Stimulated activated CD4-positive, alpha-beta T cell treated with anti-CD3 and anti-CD28 coated beads, Interleukin-2, amount 100 ng/mL, for 24 hours (primary cell): ENCODE measurements around the gene NUDT14.

Experiments used
- DNase-seq, 2 donors: peaks; one replicate each; pipeline ENCODE4 v3.0.0-alpha.2; 2020

NUDT14 gene

DNA sequence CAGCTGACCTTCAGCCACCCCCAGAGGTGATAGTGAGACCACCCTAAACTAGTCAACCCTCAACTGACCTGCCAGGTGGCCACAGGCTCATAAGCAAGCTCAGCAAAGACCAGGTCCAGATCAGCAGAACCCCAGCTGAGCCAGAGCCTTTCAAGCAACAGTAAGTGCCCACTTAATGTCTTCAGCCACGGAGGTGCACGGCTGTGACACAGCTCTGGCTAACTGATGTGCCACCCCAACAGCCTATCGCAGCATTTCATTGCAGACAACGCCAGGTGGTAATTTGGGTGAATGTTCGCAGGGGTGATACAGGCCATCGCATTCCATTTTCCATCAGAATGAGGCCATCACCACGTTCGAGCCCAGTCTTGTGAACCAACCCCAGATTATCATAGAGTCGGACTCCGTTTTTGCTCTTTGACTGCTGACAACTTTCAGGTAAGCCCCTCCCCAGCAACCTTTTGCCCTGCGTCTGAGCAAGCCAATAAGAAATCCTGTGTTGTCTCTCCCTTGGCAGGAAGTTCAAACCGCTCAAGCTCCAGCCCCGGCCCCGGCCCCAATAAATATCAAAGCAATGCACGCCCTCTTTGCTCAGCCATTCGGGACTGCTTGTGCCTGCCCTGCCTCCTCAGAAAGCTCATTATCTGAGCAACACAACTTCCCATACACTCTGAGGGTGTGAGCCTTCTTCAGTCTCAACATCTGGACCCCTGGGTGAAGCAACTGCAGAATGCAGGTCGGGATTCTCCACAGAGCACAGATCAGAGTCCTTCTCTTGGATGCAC is 56.9 kb downstream of the NUDT14 start:
- DNase-seq = no peak

DNA sequence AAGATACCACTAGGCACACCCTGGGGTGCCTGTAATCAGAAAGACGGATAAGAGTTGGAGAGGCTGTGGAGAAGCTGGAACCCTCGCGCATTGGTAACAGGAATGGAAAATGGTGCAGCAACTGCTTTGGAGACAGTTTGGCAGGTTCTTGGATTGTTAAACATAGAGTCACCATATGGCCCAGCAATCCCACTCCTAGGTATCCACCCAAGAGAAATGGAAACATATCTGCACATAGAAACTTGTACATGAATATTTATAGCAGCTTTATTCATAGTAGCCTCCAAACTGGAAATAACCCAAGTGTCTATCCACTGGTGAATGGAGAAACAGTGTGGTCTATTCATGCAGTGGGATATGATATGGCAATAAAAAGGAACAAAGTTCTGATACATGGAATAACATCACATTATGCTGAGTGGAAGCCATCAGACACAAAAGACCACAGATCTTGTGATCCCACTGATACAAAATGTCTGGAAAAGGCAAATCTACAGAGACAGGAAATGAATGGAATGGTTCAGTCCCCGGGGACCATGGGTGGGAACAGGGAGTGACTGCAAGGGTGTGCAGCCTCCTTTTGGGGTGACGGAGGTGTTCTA is 57.9 kb downstream of the NUDT14 start:
- DNase-seq = no peak
